Endothelial cell of umbilical vein (primary cell): ENCODE measurements around the gene GRAMD4.

Experiments used
- CTCF ChIP-seq, 2 donors: IDR thresholded peaks; 1 replicate in 1 of 2; 2 replicates in 1 of 2; pipeline ENCODE4 v1.5.1; 2011; ENCODE audit warnings: low read length in 2 of 2, mild to moderate bottlenecking in 2 of 2, moderate library complexity in 2 of 2, control low read depth in 1 of 2, inconsistent platforms in 1 of 2, low read depth in 1 of 2; ENCODE audit not compliant: insufficient read depth in 1 of 2; ENCODE audit errors: extremely low read depth in 1 of 2
- EZH2 ChIP-seq: IDR thresholded peaks from 2 replicates; pipeline ENCODE4 v1.6.1; 2012; ENCODE audit warnings: borderline replicate concordance, low read depth, mild to moderate bottlenecking, moderate library complexity, low read length, inconsistent platforms; ENCODE audit not compliant: severe bottlenecking
- MAX ChIP-seq: IDR thresholded peaks from 2 replicates; pipeline ENCODE4 v1.6.1; 2011; ENCODE audit not compliant: insufficient read depth, insufficient read length
- POLR2A ChIP-seq: IDR thresholded peaks from 2 replicates; pipeline ENCODE4 v1.6.1; 2012; ENCODE audit warnings: low read depth, mild to moderate bottlenecking, control low read depth, low read length

GRCh38 chr22:46592390-46592872 lies 27.8 kb upstream of the GRAMD4 start:
- TF ChIP-seq CTCF (IDR thresholded peaks at IDR 0.05; ENCODE audit: extremely low read depth in 1 of 2, insufficient read depth in 1 of 2, low read depth in 1 of 2, low read length in 2 of 2) (no peak), POLR2A (no peak), EZH2 (no peak), MAX (no peak)
